OCI-M1 (cell line): Measurements from ENCODE around the gene GLB1L3.
"Not testable (repeated sequence)": the region's sequence is repeated elsewhere in the genome, so short reads cannot be mapped to it uniquely, and the experiment has no call there.

Experiments
- DNase-seq: peaks from one replicate; lab custom pipeline; 2025; lab: John Stamatoyannopoulos, UW

Gene GLB1L3

DNA sequence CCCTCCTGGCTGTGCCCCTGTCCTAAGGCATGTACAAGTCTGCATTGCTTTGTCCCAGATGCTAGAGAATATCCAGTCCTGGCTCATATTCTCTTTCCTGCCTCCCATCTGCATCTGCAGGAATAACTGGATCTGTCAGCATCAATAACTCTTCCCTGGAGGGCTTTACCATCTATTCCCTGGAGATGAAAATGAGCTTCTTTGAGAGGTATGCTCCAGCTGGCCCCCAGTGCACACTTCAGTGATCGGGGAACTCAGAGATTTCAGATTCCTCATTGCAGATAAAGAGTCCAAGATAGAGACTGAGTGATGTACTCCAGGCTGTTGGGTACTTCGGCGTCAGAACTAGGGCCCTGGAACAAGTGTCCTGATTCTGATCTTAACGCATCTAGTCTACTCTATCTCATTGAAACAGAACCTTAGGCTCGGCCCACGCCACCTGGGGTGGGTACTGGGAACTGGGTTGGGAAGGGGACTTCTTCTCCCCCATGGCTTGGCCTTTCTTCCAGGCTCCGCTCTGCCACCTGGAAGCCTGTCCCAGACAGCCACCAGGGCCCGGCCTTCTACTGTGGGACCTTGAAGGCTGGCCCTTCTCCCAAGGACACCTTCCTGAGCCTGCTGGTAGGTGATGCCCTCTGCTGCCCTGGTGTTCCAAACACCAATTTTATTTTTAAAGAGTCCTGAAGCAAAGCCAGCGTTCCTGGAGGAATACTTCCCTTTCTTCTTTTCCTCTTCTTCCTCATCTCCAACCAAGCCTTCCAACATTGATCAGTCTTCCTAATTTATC, 37.8 kb downstream of the GLB1L3 start:
- no peak for DNase-seq

DNA sequence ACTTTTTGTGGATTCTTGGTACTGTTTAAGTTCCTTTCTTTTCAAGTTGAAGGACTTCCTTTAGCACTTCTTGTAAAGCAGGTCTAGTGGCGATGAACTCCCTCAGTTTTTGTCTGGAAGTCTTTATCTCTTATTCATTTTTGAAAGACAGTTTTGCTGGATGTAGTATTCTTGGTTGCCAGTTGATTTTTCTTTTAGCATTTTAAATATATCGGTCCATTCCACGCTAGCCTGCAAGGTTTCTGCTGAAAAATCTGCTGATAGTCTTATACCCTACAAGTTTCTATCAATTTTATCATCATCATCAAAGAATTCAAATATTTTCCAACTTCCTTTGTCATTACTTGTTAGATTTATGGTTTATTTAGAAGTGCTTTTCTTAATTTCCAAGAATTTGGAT, 40.9 kb downstream of the GLB1L3 start:
- no peak for DNase-seq

DNA sequence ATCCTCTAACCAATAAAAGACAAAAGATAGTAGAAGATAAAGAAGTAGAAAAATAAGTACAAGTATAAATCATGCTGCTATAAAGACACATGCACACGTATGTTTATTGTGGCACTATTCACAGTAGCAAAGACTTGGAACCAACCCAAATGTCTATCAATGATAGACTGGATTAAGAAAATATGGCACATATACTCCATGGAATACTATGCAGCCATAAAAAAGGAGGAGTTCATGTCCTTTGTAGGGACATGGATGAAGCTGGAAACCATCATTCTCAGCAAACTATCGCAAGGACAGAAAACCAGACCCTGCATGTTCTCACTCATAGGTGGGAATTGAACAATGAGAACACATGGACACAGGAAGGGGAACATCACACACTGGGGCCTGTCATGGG, 45.2 kb downstream of the GLB1L3 start:
- not testable (repeated sequence) for DNase-seq

DNA sequence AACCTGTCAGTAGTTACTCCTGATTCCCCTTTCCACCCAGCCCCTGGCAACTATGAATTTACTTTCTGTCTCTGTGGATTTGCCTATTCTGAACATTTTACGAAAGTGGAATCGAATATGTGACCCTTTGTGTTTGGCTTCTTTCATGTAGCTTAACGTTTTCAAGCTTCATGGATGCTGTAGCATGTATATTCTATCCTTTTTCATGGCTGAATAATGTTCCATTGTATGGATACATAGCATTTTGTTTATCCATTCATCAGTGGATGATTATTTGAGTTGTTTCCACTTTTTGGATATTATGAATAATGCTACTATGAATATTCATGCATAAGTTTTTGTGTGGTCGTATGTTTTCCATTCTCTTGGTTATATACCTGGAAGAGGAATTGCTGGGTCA, 46.4 kb downstream of the GLB1L3 start:
- DNase-seq: no peak

GRCh38 chr11:134328433-134328832, 52.3 kb downstream of the GLB1L3 start:
- DNase-seq: peak; percentile 49

DNA sequence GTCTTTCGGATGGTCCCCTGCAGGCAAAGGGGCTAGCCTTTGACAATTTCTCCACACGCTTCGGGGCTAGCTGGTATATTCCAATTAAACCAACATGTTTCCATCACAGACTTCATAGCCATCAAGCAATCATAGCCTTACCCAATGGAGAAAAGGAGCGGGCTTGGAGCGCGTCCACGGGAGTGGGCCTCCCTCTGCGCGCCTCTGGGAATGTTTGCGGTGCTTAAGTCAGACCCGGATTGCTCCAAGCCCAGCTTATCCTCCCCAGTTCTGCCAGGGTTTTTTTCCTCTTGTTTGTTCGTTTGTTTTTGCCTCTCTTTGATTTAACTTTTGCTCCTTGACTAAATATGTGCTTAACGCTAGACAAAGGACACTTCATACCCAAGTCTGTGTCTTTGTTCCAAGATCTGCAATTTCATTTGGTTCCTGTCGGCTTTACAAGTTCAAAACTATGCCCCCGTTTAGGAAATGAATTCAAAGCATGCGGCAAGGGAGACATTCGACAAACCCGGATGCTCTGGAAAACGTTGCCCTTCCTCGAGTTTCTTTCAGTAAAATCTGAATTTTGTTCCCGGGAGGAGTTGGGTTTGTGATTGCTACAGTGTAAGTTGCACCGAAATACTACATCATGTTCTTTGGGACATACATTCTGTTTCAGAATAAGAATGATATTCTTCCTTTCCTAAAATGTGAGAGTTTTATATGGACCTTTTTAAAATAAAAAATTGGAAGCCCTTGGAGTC, 54.6 kb downstream of the GLB1L3 start:
- no peak for DNase-seq

GRCh38 chr11:134331354-134332188, 55.4 kb downstream of the GLB1L3 start, which contains the start of gene GLB1L2:
GLB1L2 (plus strand) TSS chr11:134331988; CDS start chr11:134332062, 74 bp downstream.
- peak; percentile 65 for DNase-seq

DNA sequence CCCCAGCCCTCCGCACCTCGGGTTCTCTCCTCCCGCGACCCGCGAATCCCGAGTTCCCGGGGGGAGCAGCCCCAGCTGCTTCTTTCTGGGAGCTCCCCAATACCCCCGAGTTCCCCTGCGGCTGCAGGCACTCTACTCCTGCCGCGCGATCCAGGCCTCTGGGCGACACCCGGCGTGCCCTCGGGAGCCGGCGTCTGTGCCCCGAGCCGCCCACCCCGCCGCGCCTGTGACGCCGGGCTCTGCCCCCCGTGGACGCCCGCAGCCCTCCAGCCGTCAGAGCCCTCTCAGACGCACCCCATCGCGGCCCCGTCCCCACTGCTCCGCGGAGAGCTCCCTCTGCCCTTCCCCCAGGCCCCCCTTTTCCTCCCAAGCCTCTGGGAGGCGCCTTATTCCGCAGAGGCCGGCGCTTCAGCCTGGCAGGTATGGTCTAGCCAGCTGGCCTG, 56.0 kb downstream of the GLB1L3 start:
- no peak for DNase-seq

DNA sequence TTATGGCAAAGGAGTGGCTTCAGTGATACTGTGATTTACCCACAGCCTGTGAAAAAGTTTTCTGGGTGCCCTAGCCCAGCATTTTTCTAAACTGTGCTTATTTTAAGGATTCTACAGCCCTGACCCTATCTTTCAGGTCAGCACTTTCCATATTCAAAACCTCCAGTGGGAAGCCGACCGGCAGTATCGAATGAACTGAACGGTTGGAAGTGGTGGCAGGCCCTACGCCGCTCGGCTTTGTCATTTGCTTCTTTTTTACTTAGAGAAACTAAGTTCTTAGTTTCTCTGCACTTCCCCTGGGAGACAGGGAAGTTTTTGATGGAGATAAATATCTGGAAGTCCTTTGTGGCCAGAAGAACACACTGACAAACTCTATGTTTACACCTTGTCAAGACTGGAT, 56.6 kb downstream of the GLB1L3 start:
- DNase-seq: no peak

- no peak for DNase-seq
Measured at GRCh38 chr11:134333312-134333711, 57.1 kb downstream of the GLB1L3 start.

DNA sequence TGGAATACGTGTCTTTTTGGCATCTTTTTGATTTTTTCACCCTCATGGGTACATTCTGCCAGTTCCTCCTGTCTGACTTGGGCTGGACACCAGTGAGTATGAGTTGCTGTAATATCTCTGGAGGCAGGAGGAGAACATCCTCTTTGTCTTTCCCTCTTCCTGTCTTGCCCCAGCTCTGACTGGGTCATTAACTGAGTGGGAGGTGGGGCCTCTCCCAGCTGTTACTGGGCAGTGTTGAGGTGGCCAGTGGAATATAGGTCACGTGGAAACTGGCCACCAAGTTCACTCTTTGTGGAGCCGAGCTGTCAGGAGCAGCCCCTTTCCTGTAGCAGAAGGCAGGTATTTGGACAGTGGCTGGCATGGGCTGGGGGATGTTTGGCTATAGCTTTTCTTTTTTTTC, 57.8 kb downstream of the GLB1L3 start:
- DNase-seq: no peak

DNA sequence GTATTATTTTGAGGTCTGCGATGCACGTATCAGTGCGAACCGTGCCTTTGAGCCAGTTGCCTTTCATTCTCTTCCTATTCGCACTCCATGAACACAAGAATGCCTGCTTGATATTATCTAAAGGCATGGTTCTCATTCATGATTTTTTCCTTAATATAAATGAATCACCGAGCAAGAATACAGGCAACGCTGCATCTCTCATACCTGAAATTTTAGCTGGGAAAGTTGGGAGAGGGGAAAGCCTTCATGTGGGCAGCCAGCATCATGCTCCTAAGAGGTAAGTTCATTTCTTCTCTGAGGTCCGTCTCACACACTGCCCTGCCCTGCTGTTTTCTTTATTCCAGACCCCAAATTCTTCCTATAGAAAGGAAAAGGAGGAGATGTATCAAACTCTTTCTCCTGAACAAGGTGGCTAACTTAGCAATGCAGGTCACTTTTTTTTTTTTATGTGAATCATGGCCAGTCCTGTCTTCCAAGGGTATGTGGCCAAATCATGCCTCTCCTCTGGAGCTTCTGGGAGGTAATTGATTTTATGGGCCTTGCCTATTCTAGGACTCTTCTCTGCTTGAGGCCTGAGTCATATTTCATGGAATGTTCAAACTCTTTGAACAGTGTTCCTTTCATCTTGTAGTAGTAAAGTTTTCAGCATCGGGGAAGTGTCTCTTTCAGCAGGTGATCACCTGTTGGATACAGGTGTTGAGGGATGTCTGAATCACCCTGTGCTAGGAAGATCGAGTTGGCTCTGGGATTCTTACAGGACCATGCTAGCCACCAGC, 58.8 kb downstream of the GLB1L3 start:
- no peak for DNase-seq

DNA sequence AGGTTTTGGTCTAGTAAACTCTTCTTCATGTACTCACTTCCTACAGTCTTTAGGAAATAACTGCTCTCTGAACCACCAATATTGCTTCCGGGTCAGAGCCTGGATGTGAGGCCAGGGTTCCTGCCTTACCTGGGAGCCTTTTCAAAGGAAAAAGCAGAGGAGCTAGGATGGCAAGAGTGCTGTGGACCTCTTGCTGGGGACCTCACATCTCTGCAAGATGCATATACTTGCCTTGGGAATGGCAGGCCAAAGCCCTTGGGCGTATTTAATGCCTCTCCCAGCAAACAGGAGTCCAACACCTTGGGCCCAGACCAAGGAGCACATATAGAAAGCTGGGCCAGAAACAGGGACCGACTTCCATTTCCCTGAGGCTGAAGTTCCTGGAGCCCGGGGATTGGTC, 60.9 kb downstream of the GLB1L3 start:
- no peak for DNase-seq

- DNase-seq: no peak
Measured at GRCh38 chr11:134338068-134338467, 61.9 kb downstream of the GLB1L3 start.

- DNase-seq: no peak
Measured at GRCh38 chr11:134338654-134339053, 62.5 kb downstream of the GLB1L3 start.

DNA sequence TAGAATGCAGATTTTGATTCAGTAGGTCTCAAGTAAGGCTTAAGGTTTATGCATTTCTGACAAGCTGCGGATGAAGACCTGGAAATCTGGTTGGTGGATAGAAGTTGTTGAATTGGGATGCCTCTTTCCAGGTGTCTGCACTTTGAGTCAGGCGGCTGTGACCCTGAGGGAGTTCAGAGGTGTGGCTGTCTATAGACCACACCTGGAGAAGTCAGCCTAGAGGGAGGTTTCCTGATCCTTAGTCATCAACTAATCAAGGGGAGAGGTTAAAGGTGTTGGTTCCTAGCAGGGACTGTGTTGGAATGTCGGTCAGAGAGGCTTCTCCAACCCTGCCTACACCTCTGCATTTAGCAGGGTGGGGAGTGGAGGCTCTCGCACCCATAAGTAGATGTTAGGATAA, 63.6 kb downstream of the GLB1L3 start:
- no peak for DNase-seq

DNA sequence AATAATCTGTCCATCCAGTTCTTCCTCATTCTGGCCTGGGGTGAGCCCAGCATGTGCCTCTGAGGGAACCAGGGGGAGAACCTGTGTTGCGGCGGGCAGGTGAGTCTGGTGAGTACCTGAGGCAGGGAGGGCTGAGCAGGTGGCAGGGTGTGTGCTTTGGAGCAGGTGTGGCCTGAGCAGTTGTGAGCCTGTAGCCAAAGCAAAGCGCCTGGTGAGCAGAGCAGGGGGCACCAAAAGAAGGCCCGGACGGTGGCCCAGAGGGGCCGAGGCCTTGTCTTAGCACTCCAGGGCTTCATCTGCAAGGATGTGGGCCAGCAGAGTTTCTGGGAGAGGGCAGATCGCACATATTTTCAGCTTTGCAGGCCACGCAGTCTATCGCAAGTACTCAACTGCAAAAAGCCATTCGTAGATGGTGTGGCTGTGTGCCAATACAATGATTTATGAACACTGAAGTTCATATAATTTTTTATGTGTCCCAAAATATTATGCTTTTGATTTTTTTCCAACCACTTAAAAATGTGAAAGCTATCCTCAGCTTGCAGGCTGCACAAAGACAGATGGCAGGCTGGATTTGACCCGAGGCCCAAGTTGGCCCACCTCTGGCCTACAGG, 64.3 kb downstream of the GLB1L3 start:
- no peak for DNase-seq

DNA sequence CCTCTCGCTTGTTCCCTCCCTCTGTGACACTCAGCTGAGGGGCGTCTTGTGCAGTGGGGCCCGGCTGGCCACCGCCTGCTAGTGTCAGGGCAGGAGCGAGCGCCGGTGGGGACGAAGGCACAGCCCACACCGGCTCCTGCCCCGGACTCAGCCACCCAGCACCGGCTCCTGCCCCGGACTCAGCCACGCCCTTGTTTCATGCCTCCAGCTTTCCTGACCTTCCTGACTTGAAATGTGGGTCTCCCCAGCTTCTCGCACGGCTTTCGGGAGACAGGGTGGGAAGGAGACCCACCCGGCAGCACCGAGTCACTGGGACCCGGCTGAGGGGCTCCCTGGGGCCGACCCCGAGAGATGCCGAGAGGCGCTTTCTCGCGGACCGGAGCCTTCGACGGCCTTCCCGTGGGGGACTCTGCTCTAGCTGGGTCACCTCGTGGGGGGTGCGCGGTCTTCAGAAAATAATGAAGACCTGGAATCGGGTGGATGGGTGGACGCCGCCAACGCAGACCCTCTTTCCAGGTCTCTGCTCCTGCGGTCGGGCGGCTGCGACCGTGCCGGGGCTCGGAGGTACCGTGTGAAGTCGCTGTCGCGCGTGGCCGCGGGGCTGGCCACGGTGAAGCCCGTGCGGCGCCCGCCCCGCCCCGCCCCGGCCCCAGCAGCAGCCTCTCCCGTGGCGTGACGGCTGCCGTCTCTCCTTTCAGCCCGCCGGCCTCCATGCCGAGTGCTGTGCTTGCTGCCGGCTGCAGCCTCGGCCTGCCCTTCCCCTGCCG, 65.8 kb downstream of the GLB1L3 start:
- no peak for DNase-seq

DNA sequence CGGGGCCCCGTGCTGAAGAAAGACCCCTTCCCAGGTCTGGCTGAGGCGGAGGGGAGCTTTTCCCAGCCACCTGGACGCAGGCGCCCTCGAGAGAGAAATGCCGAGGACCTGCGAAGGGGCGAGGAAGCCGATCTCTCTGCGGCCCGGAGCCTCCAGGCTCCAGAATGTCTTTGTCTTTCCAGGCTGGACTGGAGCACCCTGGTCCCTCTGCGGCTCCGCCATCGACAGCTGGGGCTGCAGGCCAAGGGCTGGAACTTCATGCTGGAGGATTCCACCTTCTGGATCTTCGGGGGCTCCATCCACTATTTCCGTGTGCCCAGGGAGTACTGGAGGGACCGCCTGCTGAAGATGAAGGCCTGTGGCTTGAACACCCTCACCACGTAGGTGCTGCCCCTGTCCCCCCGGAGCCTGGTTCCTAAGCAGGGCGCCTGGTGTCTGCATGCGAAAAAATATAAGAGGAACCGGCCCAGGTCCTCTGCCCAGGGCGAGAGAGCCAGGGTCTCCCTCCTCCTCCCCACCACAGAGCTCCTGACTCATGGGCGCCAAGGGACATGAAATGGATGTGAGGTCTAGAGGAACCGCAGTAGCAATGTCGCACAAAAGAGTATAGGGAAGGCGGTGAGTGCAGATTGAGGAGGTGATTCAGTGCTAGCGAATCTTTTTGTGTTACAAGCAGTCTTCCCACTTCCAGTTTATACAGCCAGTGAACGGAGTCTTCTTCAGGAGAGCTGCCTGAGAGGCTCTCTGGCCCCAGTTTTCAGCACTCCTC, 66.6 kb downstream of the GLB1L3 start:
- DNase-seq: no peak

DNA sequence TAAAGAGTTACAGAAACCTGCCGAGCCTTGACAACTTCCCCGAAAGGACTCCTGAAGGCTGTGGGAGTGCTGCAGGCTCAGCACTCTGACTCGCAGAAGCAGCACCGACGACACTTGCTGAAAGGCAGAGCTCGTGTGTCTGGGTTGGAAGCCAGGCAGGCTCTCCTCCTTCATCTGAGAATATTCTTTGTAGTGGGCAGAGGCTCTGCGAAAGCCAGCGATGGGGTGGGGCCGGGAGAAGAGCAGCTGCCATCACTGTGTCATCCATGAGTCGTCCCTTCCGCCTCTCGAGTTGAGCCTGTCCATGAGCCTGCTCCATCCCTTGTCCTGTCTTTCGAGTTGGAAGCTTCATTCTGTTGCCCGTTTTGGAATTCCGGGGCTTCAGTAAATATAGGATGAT, 67.5 kb downstream of the GLB1L3 start:
- no peak for DNase-seq
